Activated naive CD4-positive, alpha-beta T cell (primary cell): ENCODE data around the gene C6orf15.
A peak's percentile ranks its signal among the peaks of the same experiment; 100 is the strongest.

Source experiments
- DNase-seq, 4 experiments: peaks; one replicate each; lab custom pipeline; 2025; lab: John Stamatoyannopoulos, UW

The C6orf15 gene

DNA sequence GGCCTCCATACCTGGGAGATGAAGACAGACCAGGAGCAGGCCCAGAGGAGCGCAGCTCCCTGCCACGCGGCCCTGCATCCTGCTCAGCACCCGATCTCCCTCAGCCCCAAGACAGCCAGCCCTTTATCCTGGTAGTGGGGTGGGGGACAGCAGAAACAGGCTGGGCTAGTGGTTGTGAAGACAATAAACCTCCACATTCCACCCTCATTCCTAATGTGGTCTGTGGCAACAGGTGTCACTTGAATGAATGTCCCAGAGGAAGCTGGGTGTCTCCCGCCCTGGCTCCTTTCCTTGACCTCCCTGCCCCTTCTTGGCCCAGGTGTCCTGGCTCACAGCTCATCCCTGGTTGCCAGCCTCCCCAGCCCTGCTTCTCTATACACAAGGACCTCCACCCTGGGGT lies at the start of gene C6orf15:
Gene C6orf15 (minus strand): TSS at position 98 of the 400 bp plus-strand sequence. CDS start 20 bp downstream, at position 78.
- no peak for DNase-seq

DNA sequence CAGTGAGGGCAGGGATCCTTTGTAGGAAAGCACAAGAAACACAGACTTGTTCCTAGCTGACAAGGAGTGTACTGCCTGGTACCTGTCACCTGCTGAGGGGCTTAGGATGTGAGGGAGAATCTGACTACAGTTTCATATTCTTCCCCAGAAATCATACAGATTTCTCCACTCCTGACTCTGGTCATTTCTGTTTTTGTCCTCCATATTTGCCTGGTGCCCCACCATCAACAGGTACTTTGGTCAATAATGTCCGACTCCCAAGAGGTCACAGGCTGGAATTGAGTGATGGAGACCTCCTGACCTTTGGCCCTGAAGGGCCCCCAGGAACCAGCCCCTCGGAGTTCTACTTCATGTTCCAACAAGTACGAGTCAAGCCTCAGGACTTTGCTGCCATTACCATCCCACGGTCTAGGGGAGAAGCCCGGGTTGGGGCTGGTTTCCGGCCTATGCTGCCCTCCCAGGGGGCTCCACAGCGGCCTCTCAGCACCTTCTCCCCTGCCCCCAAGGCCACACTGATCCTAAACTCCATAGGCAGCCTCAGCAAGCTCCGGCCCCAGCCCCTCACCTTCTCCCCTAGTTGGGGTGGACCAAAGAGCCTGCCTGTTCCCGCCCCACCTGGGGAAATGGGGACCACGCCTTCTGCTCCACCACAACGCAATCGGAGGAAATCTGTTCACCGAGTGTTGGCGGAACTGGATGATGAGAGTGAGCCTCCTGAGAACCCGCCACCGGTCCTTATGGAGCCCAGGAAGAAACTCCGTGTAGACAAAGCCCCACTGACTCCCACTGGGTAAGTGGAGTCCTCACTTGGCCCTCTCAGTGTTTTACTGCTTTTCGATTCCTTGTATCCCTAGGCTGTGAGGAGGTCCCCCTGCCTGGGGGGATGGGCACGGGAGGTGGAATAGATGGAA lies 49.1 kb upstream of the C6orf15 start:
- no peak for DNase-seq

DNA sequence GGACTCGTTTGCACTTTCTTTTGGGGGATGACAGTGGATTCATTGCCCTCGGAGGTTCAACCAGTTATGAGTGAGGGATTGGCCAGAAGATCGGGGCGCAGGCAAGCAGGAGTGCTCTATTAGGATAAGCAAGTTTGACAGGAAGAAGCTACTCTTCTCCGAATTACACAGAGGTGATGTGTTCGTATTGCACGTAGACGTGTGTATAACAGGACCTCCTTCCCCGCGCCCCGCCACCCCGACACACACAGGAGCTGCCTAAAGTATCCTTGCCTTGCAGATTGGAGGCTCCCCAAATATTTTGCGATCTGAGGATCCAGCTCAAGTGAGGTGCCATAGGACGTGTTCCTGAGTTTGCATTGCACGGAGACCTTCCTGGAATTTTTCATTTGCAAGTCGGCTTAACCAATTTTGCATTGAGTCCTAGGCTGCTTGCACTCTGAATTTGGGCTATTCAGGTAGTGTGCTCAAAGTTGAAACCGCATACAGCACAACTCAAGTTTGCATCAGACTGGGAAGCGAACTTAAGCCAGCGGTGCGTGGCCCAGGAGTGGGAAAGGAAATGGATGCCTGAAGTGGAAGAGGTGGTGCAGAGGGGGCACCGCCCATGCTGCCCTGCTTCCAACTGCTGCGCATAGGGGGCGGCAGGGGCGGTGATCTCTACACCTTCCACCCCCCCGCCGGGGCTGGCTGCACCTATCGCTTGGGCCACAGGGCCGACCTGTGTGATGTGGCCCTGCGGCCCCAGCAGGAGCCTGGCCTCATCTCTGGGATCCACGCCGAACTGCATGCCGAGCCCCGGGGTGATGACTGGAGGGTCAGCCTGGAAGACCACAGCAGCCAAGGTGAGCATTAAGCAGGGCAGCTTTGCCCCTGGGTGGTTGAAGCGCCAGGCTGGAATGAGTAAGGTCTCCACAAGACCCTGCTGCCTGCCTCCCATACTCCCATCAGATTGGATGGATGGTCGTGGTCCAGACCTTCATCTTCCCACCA lies 46.8 kb upstream of the C6orf15 start:
- peak in 2 of 4 experiments; percentile 5 to 7 for DNase-seq

DNA sequence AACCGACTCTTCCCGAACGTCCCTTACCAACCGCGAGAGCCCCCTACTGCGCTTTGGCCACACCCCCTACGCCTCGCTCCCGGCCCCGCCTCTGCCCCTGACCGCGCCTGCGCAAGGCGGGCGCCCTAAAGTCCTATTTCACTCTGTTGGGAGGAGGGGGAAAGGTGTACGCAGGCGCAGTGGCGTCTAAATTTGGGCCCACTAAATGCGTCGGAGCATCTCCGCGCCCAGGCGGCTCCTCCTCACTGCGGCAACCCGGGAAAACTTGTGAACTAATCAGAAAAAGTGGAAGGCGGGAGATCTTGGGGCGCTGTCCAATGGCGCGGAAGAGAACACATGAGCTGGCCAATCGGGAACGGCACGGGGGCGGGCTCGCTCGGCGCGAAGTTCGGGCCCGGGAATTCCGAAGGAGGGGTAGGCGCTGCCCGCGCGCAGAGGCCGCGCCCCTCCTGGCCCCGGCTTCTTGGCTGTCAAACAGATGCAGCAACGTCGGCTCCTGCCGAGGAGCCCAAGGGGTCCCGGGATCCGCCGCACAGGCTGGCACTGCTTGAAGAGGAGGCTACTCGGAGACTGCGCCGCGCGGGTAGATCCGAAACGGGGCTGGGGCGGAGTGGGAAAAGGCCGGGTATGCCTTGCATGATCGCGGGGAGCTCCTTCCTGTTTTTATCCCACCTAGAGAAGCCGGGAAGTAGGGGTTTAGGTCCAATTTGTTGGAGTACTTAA lies 45.9 kb upstream of the C6orf15 start, which contains the start of gene TCF19:
Gene TCF19 (plus strand): TSS at position 450 of the 723 bp plus-strand sequence. CDS start 881 bp downstream, outside the sequence.
- DNase-seq = peak; percentile 97 to 98 (median 98)

DNA sequence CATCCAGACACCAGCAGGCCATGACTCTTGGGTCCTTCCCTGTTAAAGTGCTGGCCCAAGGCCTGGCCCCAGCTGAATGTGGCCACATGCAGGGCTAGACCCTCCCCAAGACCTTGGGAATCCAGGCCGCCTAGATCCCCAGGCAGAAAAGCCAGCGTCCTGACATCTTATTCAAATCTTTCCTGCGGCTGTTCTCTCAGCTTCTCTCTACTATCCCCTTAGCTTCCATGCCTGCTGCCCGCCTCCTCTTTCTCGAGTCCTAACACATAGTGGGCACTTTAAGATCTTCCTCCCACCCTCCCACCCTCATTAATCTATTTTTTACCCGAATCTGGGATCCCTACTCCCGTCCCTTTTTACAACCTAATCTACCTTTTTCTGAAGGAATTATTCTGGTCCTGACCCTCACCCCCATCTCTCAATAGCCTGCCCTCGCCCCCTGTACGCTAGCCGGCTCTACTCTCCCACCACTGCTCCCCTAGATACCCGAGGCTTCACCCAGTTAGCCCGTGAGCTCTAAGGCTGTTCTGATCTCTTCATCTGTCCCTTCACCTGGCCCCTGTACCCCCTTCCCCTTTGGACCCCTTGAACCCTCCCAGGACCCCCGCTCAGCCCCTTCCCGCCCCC lies 45.3 kb upstream of the C6orf15 start, which contains the start of gene CCHCR1:
Gene CCHCR1 (minus strand): TSS at position 290 of the 627 bp plus-strand sequence. CDS start 202 bp downstream, at position 88.
- no peak for DNase-seq

DNA sequence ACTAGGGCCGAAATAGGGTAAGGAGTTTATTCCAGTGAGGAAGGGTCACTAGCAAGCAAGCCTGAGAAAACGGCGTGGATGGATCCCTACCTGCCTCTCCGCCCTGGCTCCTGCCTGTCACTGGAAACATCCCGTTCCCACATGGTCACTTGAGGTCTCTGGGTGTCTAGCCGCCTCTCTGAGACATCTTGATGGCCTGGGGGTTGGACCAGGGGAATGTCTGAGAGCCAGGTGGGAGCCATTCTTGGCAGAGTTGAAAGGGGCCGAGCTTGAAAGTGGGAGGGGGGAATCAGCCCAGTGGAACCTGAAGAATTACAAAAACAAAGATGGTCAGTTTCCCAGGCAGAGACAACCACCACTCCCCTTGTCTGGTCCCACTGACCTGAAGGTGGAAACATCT lies 44.3 kb upstream of the C6orf15 start:
- DNase-seq = no peak

DNA sequence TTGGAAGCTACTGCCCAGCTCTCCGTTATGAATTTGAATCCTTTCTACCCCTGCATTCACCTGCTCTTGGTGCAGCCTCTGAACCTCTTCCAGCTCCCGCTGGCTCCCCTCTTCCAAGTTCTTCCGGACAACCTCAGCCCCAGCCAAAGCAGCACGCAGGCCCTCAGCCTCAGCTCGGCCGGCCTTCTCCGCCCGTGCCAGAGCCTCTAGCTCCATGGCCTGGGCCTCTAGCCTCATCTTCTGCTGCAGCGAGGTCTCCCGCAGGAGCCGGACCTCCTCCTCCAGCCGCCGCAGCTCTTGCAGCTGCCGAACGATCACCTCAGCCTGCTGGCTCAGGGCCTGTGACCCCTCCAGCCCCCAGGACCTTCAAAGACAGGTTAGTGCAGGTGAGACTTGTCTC lies 42.1 kb upstream of the C6orf15 start:
- DNase-seq = no peak

DNA sequence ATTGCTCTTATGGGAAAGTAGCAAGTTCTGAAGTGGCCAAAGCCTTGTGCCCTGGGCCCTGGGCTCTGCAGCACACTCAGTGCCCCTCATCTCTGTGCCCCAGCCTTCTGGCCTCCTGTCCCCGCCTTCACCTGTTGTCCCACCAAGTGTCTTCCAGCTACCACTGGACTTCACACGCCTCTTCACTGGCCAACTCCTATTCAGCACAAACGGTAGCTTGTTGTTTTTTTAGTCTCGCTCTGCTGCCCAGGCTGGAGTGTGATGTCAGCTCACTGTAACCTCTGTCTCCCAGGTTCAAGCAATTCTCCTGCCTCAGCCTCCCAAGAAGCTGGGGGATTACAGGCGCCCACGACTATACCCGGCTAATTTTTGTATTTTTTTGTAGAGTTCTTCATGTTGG lies 40.4 kb upstream of the C6orf15 start:
- no peak for DNase-seq

DNA sequence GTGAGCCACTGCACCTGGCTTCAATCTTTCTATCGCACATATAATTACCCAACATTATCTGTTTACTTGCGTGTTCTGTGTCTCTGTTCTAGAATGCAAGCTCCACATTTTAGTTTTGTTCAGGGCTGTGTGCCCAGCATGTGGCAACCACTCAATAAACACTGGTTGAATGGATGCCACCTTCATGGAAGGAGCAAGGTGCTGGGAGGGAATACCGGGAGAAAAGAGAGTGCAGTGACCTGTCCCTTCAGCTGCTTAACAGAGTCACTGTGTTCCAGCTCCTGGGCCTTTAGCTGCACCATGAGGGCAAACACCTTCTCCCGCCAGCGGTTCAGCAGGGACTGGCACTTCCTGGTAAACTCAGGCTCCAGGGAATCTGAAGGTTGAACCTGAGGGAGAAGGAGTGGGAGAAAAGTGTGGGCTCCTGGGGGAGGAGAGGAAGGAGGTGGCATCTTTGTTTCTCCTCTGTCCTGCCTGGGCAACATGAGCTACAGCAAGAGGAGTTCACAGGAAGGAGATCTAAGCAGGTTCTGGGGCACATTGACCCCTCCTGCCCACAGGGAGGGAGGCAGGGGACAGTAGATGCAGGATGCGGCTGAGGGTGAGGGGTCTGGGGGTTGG lies 37.6 kb upstream of the C6orf15 start:
- no peak for DNase-seq

DNA sequence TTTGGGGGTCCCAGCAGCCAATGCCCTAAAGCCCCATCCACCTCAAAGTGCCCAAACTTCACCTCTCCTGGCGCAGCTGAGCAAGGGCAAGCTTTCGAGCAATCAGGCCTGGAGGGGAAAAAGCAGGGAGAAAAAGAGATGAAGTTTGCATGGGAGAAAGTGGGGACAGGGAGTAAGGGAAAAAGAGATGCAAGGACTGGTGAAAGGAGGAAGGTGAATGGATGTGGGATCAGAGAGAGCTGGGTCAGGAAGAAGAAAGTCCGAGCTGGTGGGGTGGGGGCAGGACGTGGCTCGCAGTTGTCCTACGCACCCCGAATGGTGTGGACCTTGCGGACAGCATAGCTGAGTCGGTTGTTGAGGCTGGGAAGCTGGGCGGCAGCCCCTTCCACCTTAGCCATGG lies 33.0 kb upstream of the C6orf15 start:
- DNase-seq = no peak

DNA sequence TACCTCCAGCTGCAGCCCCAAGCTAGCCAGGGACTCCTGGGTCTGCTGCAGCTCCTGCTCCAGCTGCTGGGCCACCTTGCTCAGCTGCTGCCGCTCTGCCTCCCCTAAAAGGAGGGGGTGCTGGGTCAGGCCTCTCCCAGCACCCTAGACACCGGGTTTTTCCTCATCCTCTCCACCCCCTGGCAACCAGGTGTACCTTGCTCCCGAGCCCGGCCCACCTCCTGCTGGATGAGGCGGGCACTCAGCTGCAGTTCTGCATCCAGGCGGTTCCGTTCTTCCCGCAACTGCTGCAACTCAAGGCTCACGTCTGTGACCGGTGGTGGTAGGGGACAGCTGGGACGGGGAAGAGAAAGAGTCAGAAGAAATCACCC lies 32.6 kb upstream of the C6orf15 start:
- no peak for DNase-seq

DNA sequence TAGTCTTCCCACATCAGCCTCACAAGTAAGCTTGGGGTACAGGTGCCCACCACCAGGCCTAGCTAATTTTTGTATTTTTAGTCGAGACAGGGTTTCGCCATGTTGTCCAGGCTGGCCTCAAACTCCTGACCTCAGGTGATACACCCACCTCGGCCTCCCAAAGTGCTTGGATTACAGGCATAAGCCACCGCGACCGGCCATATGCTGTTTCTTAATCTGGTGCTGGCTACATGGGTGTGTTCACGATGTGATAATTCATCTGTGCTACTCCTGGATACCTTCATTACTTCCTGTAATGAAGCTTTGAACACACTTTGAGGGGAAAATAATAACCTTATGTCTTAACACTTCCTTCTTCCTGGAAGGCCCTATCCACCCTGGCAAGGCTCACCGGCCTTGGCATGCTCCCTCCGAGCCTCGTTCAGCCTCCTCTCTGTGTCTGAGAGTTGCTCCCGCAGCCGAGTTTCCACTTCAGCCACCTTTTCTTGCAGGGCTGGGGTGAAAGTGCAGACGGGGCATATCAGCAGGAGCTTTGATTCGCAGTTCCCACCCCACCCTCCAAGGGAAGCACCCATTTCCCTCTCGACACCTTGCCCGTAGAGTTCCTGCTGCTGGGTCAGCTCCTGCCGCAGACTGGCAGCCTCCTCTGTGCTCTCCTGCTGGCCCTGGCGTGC lies 32.1 kb upstream of the C6orf15 start:
- DNase-seq = no peak

DNA sequence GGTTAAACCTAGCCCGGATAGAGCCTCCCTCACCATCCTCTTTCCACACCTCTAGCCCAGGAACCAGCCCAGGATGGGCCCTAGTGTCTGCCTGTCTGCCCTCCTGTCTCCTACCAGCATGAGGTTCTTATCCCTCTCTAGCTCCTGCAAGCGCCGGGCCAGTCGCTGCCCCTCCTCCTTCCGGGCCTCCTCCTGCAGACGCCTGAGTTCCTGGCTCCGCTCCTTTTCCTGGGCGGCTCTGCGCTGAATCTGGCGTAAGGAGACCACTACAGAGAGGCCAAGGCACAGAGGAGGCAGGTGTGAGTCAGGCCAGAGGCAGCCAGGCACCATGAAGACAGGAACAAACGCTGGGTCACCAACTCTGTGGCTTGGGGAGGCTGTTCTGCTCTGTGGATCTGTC lies 30.8 kb upstream of the C6orf15 start:
- DNase-seq = no peak

DNA sequence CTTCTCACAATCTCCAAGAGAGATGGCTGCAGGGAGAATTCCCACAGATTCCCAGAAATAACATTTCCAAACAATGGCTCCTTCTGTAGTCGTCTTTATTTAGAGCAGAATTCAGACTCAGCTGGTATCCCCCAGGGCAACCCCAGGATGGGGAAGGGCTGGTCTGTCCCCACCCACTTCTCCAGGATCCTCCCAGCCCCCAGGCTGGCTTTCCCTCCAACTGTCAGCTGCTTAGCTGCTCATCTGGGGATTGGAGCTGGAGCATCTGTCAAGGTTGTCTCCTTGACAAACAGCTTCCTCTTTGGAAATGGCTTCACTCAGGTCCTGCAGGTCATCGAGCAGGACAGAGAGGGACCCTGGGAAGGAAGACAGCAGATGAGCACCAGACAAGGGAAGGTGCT lies 30.0 kb upstream of the C6orf15 start:
- no peak for DNase-seq

DNA sequence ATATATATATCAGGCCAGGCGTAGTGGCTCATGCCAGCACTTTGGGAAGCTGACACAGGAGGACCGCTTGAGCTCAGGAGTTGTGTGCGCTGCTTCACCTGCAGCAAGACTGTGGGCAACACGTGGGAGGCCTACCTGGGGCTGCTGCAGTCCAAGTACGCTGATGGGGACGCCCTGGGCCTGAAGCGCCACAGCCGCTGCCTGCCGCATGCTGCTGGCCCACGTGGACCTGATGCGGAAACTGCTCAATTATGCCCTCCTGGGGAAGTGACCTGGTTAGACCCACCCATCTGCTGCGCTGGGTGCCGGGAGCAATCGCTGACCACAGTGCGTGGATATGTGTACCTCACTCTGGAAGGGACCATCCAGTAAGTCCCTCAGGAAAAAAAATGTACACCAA lies 28.3 kb upstream of the C6orf15 start:
- no peak for DNase-seq

DNA sequence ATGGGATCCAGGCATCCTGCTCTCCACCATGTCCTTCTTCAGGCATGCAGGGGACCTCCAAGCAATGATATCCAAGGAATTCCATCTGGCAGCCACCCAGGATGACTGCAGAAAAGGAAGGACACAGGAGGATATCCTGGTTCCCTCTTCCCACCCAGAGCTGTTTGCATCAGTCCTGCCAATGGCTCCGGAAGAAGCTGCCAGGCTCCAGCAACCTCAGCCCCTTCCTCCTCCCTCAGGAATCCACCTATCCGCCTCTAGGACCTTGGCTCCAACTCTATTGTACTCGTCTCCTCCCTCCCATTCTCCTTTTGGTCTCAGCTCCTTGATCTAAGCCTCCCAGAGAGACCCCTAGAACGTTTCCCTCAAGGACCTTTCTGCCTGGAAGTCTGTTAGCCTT lies 27.2 kb upstream of the C6orf15 start:
- no peak for DNase-seq

DNA sequence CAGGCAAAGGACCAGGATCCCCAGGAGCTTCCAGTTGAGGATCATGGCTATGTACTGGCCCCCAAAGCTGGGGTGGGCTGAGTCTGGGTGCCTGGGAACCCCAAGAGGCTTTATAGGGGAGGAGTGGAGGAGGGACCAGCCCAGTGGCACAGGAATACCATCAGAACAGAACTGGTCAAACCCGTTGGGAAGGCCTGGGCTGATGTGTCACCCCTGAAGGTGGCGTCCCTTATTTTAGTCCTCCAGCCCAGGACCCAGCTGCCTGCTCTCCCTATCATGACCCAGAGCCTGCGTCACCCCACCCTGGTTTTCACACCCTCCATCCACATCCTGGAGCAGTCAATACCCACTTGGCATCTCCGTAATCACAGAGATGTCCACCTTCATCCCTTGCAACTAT lies 26.6 kb upstream of the C6orf15 start, which contains the start of gene PSORS1C2:
Gene PSORS1C2 (minus strand): TSS at position 85 of the 400 bp plus-strand sequence. CDS start 40 bp downstream, at position 45.
- DNase-seq = no peak

DNA sequence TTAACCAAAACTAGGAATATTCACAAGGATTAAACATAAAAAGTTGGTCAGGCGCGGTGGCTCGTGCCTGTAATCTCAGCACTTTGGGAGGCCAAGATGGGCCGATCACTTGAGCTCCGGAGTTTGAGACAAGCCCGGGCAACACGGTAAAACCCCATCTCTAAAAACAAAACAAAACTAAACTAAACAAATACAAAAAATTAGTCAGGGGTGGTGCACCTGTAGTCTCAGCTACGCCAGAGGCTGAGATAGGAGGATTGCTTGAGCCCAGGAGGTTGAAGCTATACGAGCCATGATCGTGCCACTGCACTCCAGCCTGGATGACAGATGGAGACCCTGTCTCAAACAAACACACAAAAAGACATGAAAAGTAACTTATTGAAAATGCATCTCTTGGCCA lies 23.3 kb upstream of the C6orf15 start:
- DNase-seq = no peak

DNA sequence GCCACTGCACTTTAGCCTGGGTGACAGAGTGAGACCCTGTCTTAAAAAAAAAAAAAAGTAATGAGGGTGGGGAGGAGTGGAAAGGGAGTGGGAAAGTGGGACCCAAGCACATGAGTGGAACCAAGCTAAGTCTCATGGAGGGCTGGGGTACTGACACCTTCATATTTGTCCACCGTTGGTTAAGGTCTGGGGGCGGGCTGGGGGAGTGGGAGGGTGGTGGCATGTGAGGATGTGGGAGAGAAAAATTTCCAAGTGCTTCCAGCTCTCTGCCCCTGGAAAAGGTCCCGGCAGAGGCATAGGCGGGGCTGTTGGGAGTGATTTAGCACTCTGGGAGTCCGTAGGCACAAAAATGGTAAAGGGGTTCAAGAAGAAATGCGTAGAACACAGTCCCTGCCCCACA lies 20.4 kb upstream of the C6orf15 start:
- no peak for DNase-seq

DNA sequence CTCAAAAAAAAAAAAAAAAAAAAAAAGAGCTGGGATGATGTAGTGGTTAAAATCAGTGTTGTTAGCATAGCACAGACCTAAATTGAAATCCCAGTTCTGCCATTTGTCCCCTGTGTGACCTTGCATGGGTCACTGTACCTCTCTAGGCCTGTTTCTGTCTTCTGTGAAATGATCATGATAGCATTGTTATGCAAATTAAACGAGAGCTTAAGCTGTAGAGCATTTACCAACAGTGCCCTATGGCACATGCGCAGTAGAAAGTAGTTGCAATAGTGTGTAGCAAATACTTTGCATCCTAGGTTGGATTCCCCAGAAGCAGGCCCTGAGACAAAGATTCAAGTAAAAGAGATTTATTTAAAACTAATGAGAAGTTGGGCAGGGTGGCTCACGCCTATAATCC lies 19.2 kb upstream of the C6orf15 start:
- no peak for DNase-seq
